ENCODE measurements around the gene MACROD2. TPM values are rescaled to one million over a fixed set of nuclear protein-coding genes. Genes with fewer than 3 reads are reported as not detected.

The MACROD2 gene
- total RNA-seq, 1 experiment from 2014 or later, result not detected

DNA sequence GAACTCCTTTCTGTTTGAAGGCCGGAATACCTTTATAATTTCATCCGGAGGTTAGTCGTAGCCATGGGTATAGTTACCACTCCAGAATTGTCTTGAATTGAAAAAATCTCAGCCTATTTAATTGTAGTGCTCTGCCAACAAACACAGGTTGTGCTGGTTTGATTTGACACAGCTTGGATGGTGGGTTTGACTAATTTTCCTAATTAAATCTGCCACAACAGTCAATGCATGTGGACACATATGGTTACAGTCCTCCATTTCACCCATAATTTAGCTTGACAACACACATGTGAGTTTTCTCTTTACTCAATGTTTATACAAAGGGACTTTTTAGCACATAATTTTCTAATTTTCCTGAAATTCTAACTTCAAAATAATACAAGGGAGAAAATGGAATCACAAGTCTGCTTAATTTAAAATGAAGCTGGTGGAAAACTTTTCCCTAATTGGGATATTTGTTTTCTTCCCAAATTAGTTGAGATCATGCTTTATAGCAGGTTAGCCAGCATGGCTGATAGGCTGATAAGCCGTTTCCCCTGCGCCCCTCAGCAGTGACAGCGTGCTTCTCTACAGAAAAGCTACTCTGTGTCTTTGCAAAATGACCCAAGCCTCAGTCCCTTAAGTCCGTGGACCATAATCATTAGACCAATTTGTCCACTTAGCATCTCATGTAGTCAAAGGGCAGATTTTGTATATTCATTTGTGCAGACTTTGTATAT is 805.5 kb downstream of the MACROD2 start:
- no peaks in the 10 kb centered on the region for H3K9me3 ChIP-seq (replicated peaks)
- H3K27ac ChIP-seq, result no peak overlapping the region
- no peak for DNase-seq (ENCODE audit: low read depth in 1 of 2, low spot score in 2 of 2)
- no peak overlapping the region for H3K4me3 ChIP-seq
- H3K27me3 ChIP-seq (replicated peaks), result no peaks in the 10 kb centered on the region
- H3K4me1 ChIP-seq (replicated peaks), result no peaks in the 10 kb centered on the region
- H3K36me3 ChIP-seq, result no peaks in the 10 kb centered on the region

DNA sequence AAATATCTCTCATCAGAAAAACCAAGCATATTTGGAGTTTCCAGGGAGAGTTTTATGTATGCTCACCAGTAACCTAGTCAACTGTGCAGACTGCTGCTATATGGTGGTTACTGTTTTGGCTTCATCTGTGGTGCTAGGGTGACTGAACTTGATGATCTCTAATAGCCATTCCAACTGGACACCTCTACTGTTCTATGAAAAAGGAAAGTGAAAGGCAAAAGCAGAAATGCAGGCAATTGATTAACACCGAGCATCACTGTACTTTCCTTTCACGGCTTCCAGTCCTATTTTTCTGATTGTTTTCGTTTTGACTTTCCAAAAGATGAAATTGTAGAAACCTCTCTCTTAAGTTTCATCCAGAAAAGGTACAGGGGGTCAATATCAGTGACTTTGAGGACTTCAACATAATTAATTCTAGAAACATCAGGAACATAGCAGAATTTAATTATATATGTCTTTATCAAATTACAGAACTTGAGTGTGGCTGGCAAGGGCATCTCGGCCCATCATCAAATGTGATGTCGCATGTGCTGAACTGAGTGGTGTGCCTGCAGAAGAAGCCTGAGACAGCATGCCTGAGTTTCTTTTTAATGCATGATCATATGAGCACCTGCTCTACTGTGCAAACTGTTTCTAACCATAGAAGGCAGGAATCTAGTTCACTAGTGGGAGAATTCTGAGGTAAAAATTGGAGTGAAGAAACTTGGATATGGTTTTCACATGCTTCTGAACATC is 806.4 kb downstream of the MACROD2 start:
- Histone ChIP-seq H3K9me3 (replicated peaks) (peaks cover 3% of the 10 kb centered on the region; the same call in 1 of the 2 replicates), H3K27ac (no peak overlapping the region), H3K27me3 (replicated peaks) (no peaks in the 10 kb centered on the region), H3K36me3 (no peaks in the 10 kb centered on the region), H3K4me3 (no peak overlapping the region), H3K4me1 (replicated peaks) (no peaks in the 10 kb centered on the region)
- no peak for DNase-seq (ENCODE audit: low read depth in 1 of 2, low spot score in 2 of 2)

DNA sequence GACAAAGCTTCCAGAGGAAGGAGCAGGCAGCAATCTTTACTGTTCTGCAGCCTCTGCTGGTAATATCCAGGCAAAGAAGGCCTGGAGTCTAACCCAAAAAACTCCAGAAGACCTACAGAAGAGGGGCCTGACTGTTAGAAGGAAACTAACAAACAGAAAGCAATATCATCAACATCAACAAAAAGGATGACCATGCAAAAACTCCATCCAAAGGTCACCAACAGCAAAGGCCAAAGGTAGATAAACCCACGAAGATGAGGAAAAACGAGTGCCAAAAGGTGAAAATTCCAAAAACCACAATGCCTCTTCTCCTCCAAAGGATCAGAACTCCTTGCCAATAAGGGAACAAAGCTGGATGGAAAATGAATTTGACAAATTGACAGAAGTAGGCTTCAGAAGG is 811.9 kb downstream of the MACROD2 start:
- Histone ChIP-seq H3K36me3 (no peaks in the 10 kb centered on the region), H3K27ac (no peak overlapping the region)

DNA sequence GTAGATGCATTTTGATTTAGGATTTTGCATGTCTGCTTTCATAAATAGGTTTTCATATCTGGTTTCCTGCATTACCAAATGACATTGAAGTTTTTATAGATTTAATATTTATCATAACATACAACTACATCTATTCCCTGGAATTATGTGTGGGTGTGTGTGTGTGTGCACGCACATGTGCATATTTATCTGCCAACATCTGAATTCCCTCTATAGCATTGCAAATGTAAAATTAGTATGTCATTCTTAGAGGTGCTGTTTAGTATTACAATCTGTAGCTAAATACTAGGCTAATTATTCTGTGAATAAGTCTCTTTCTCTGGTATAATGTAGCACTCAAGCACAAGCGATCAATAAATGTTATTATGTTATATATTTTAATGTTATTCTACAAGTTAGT is 820.0 kb downstream of the MACROD2 start:
- H3K4me1 ChIP-seq (replicated peaks), result no peaks in the 10 kb centered on the region
- H3K27ac ChIP-seq, result no peak overlapping the region
- H3K27me3 ChIP-seq (replicated peaks), result no peaks in the 10 kb centered on the region
- H3K4me3 ChIP-seq, result no peak overlapping the region
- H3K9me3 ChIP-seq (replicated peaks), result no peaks in the 10 kb centered on the region; the same call in 1 of the 2 replicates
- no peak for DNase-seq (ENCODE audit: low read depth in 1 of 2, low spot score in 2 of 2)
- H3K36me3 ChIP-seq, result no peaks in the 10 kb centered on the region

More for the DNA sequence above, 811.9 kb downstream of the MACROD2 start:
- no peak for DNase-seq (ENCODE audit: low read depth in 1 of 2, low spot score in 2 of 2)
- no peaks in the 10 kb centered on the region for H3K27me3 ChIP-seq (replicated peaks)
- H3K4me3 ChIP-seq, result no peak overlapping the region
- H3K9me3 ChIP-seq (replicated peaks), result peaks cover 5% of the 10 kb centered on the region; the same call in 1 of the 2 replicates
- H3K4me1 ChIP-seq (replicated peaks), result no peaks in the 10 kb centered on the region

DNA sequence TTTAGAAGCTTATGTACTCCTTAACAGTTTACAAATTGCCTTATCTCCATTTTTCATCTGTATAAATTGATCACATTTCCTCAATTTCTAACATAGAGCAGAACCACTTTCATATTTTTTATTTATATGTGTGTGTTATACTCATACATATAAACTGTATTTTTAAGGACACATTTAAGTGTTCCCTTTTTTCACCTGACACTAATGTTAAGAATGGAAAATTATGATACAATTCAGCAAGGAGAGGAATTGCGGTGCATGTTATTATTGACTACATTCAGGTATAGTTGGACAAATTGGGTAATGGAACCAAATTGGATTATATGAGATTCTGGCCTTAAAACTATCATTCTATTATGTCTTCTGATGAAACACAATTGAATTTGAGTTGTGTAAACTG is 821.2 kb downstream of the MACROD2 start:
- H3K27ac ChIP-seq, result no peak overlapping the region
- H3K4me3 ChIP-seq, result no peak overlapping the region
- no peaks in the 10 kb centered on the region for H3K27me3 ChIP-seq (replicated peaks)
- no peaks in the 10 kb centered on the region for H3K36me3 ChIP-seq
- no peaks in the 10 kb centered on the region; the same call in 1 of the 2 replicates for H3K9me3 ChIP-seq (replicated peaks)
- H3K4me1 ChIP-seq (replicated peaks), result no peaks in the 10 kb centered on the region
- no peak for DNase-seq (ENCODE audit: low read depth in 1 of 2, low spot score in 2 of 2)

GRCh38 chr20:14817101-14817500 is 821.8 kb downstream of the MACROD2 start:
- Histone ChIP-seq H3K4me1 (replicated peaks) (no peaks in the 10 kb centered on the region), H3K4me3 (no peak overlapping the region), H3K27ac (no peak overlapping the region), H3K36me3 (no peaks in the 10 kb centered on the region), H3K27me3 (replicated peaks) (no peaks in the 10 kb centered on the region), H3K9me3 (replicated peaks) (no peaks in the 10 kb centered on the region; the same call in 1 of the 2 replicates)
- DNase-seq (ENCODE audit: low read depth in 1 of 2, low spot score in 2 of 2), result no peak

DNA sequence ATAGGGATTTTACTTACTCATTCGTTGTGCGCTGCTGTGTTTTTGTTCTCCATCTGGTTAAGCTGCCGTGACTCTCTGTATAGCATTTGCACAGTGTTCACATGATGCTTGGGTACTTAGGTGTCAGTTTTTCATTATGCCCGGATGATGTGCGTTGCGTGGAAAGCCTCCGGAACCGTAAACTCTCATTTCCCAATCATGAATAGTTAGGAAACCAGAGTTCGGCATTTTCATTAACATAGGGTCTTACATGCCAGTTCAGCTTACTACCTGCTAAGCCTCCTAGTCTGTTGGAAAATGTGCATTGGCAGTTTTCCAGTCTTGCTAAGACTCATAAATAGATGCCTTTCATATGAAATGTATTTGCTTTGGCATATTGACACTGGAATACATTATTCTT is 825.5 kb downstream of the MACROD2 start:
- Histone ChIP-seq H3K36me3 (no peaks in the 10 kb centered on the region), H3K27ac (no peak overlapping the region), H3K9me3 (replicated peaks) (no peaks in the 10 kb centered on the region; the same call in 1 of the 2 replicates), H3K4me3 (no peak overlapping the region), H3K4me1 (replicated peaks) (no peaks in the 10 kb centered on the region), H3K27me3 (replicated peaks) (no peaks in the 10 kb centered on the region)
- DNase-seq (ENCODE audit: low read depth in 1 of 2, low spot score in 2 of 2), result no peak

DNA sequence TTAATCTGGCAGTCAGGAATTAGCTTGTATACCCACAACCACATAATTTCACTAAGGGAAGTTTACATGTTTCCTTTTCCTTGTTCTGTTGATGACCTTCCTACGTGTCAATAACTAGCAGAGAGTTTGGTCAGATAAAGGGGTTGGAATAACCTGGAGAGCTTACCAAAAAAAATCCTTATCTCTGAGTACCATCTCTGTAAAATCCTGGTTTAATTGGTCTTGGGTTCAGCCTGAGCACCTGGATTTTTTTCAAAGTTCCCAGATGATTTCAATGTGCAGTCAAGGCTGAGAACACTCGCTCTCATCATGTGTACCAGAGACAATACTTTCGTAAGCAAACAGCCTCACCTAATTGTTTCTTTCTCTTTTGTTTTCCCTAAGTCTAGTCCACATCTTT is 825.9 kb downstream of the MACROD2 start:
- no peaks in the 10 kb centered on the region for H3K27me3 ChIP-seq (replicated peaks)
- H3K27ac ChIP-seq, result no peak overlapping the region
- no peaks in the 10 kb centered on the region for H3K4me1 ChIP-seq (replicated peaks)
- H3K36me3 ChIP-seq, result no peaks in the 10 kb centered on the region
- no peaks in the 10 kb centered on the region; the same call in 1 of the 2 replicates for H3K9me3 ChIP-seq (replicated peaks)
- no peak overlapping the region for H3K4me3 ChIP-seq
- no peak for DNase-seq (ENCODE audit: low read depth in 1 of 2, low spot score in 2 of 2)

DNA sequence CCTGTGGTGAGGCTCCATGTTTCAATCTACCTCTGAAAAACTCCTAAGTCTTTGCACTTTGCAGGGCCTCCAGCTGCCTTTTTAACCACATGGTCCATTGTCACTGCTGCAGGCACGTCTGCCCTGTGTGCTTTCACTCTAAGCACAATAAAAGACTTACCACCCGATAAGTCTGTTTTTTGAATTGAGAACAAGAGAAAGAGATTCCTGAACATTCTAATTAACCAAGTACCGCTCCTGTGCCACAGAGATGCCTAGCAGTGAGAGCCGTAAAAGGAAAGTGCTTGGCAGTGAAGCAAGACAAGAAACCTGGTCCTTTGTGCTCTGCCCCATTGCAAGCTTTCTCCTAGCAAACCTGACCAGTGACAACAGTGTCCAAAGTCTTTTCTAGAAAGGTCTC is 829.7 kb downstream of the MACROD2 start:
- H3K36me3 ChIP-seq, result no peaks in the 10 kb centered on the region
- H3K27ac ChIP-seq, result no peak overlapping the region
- H3K9me3 ChIP-seq (replicated peaks), result no peaks in the 10 kb centered on the region
- no peak overlapping the region for H3K4me3 ChIP-seq
- no peaks in the 10 kb centered on the region for H3K4me1 ChIP-seq (replicated peaks)
- DNase-seq (ENCODE audit: low read depth in 1 of 2, low spot score in 2 of 2), result no peak
- H3K27me3 ChIP-seq (replicated peaks), result no peaks in the 10 kb centered on the region

DNA sequence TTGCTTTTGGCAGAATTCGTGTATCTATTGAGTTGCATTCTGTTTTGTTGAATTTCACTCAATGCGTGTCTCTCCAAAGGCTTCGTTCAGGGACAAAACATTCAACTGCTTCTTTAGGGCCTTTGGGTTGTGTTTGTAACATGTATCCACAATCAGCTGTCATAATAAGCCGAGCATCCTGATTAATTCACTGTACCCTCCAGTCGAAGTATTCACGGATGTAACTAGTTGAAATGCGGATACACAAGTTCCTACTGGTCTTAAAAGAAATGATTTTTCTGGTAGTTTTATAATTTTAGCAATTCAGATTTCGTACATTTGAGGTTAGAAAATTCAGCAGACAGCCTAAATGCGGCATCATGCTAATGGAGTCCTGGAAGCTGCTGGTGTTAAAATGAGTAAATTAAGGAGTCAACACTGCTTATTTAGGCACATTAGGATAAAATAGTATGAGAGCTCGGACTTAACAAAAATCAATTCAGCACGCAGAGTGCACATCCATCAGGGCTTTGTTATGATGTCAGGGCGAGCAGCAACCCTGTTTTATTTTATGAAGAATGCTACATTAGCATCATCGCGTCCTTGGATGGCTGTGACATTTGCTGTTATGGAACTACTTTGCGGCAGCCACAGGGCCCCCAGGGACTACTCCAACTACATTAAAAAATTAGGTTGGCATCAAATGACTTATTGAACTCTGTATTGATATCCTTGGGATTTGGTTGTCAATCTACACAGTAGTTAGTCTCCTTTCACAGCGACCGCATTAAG is 831.4 kb downstream of the MACROD2 start:
- H3K27ac ChIP-seq, result no peak overlapping the region
- no peak overlapping the region for H3K4me3 ChIP-seq
- no peaks in the 10 kb centered on the region for H3K36me3 ChIP-seq
- H3K27me3 ChIP-seq (replicated peaks), result no peaks in the 10 kb centered on the region
- no peaks in the 10 kb centered on the region for H3K9me3 ChIP-seq (replicated peaks)
- H3K4me1 ChIP-seq (replicated peaks), result no peaks in the 10 kb centered on the region
- no peak for DNase-seq (ENCODE audit: low read depth in 1 of 2, low spot score in 2 of 2)

DNA sequence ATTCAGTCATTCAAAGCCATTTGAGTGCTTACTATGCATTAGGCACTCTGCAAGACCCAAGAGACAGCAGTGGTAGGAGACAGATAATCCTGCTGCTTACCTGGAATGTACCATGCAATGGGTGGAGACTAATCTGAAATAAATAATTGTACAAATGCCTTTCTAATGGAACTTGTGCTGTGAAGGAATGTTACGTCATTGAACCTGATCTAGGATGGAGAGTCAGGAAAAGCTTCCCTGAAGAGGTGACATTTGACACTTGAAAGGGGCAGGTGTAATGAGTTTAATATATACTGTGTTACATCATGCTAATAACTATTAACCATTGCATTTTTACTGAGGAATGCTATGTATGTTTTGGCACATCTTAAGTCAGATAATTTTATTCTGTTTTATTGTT is 833.1 kb downstream of the MACROD2 start:
- Histone ChIP-seq H3K36me3 (no peaks in the 10 kb centered on the region), H3K27ac (no peak overlapping the region), H3K4me1 (replicated peaks) (no peaks in the 10 kb centered on the region), H3K4me3 (no peak overlapping the region), H3K9me3 (replicated peaks) (no peaks in the 10 kb centered on the region), H3K27me3 (replicated peaks) (no peaks in the 10 kb centered on the region)
- no peak for DNase-seq (ENCODE audit: low read depth in 1 of 2, low spot score in 2 of 2)

DNA sequence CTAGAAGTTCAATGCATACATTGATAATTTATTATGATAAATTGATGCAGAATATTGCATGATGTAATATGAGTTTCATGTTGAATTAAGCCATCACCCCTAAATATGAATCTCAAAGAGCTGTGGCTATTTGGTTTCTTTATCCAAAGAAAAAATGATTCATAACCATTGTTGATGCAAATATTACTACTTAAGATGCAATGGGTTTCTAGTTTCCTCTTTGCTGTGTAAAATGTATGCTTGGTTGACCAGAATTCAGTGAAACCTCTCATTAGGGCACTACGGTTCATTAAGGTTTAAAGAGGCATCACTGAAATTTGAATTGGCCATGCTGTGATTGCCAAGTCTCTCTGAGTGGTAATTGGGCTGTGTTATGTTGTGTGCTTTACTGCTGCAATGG is 834.6 kb downstream of the MACROD2 start:
- Histone ChIP-seq H3K36me3 (no peaks in the 10 kb centered on the region), H3K9me3 (replicated peaks) (no peaks in the 10 kb centered on the region), H3K27ac (no peak overlapping the region), H3K27me3 (replicated peaks) (no peaks in the 10 kb centered on the region), H3K4me1 (replicated peaks) (no peaks in the 10 kb centered on the region), H3K4me3 (no peak overlapping the region)
- DNase-seq (ENCODE audit: low read depth in 1 of 2, low spot score in 2 of 2), result no peak

GRCh38 chr20:14830466-14830865 is 835.1 kb downstream of the MACROD2 start:
- Histone ChIP-seq H3K4me1 (replicated peaks) (no peaks in the 10 kb centered on the region), H3K9me3 (replicated peaks) (no peaks in the 10 kb centered on the region), H3K27ac (no peak overlapping the region), H3K36me3 (no peaks in the 10 kb centered on the region), H3K4me3 (no peak overlapping the region), H3K27me3 (replicated peaks) (no peaks in the 10 kb centered on the region)
- DNase-seq (ENCODE audit: low read depth in 1 of 2, low spot score in 2 of 2), result no peak

DNA sequence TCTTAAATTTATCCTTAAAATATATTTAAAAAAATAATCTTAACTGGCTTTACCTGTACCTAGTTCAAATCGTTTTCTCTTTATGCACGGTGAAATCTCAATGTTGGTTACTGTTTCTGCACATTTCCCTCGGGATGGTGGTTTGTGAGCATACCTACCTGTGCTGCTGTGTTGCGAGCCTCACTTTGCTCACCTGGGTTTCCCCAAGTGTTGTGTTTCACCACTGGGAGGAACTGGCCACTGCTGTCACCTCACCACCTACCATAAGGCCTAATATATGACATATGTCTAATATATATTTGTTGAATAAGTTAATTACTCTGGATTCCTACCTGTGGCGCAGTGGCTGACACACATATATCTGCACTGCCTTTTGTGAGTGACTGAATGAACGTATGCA is 835.6 kb downstream of the MACROD2 start:
- no peak overlapping the region for H3K4me3 ChIP-seq
- no peaks in the 10 kb centered on the region for H3K9me3 ChIP-seq (replicated peaks)
- no peaks in the 10 kb centered on the region for H3K36me3 ChIP-seq
- H3K27ac ChIP-seq, result no peak overlapping the region
- H3K4me1 ChIP-seq (replicated peaks), result no peaks in the 10 kb centered on the region
- H3K27me3 ChIP-seq (replicated peaks), result no peaks in the 10 kb centered on the region
- DNase-seq (ENCODE audit: low read depth in 1 of 2, low spot score in 2 of 2), result no peak
